IMR-90 (cell line): ENCODE data around the gene CDH22. TPM values are rescaled to one million over a fixed set of nuclear protein-coding genes. Genes with fewer than 3 reads are reported as not detected.

ENCODE experiments used
- ATAC-seq: fragments of 200-7000 bp; cut with Tn5 transposase; 2 replicates; pipeline ENCODE4 v1.9.1; 2020; ENCODE audit warnings: low read depth, mild to moderate bottlenecking, moderate library complexity
- BruUV-seq: library from RNA; stranded (reverse); fragments of 400-500 nt; replicated peaks from 2 replicates; lab custom pipeline; 2021; lab: Mats Ljungman, UMichigan
- CTCF ChIA-PET: fragments of 300-600 bp; formaldehyde crosslinking; extraction: SDS; loops from one replicate; lab custom pipeline; 2021; ENCODE audit warnings: antibody characterized with exemption; lab: Yijun Ruan, JAX
- POLR2A ChIA-PET: fragments of 300-600 bp; sonication (Branson Sonifier 250); formaldehyde crosslinking; loops from one replicate; lab custom pipeline; 2022; ENCODE audit warnings: antibody characterized with exemption; ENCODE audit not compliant: unreplicated experiment; lab: Charles Lee
- DNase-seq: peaks from one replicate; pipeline ENCODE4 v3.0.0; 2013
- H2AFZ ChIP-seq: replicated peaks from 2 replicates; pipeline ENCODE3; 2013; ENCODE audit warnings: low read length, mild to moderate bottlenecking; ENCODE audit not compliant: poor library complexity
- H2AK5ac ChIP-seq: 2 replicates; pipeline ENCODE4 v1.6.1; 2013; ENCODE audit warnings: low read depth, low read length, inconsistent platforms
- H2AK9ac ChIP-seq: replicated peaks from 2 replicates; pipeline ENCODE3; 2013; ENCODE audit warnings: mild to moderate bottlenecking, low read depth, low read length, moderate library complexity; ENCODE audit not compliant: poor library complexity
- H2BK120ac ChIP-seq: 2 replicates; pipeline ENCODE4 v1.6.1; 2013; ENCODE audit warnings: low read depth, low read length, inconsistent platforms
- H2BK15ac ChIP-seq: 3 replicates; pipeline ENCODE4 v1.6.1; 2013; ENCODE audit warnings: low read depth, low read length, inconsistent platforms
- H2BK20ac ChIP-seq: 2 replicates; pipeline ENCODE4 v1.6.1; 2013; ENCODE audit warnings: low read depth, mild to moderate bottlenecking, inconsistent platforms, low read length, moderate library complexity
- H2BK5ac ChIP-seq: 2 replicates; pipeline ENCODE4 v1.6.1; 2013; ENCODE audit warnings: mild to moderate bottlenecking, low read depth, low read length, inconsistent platforms; ENCODE audit not compliant: poor library complexity, severe bottlenecking
- H3K14ac ChIP-seq: replicated peaks from 2 replicates; pipeline ENCODE4 v1.6.1; 2013; ENCODE audit warnings: low read depth, low read length, inconsistent platforms
- H3K18ac ChIP-seq: 2 replicates; pipeline ENCODE4 v1.6.1; 2013; ENCODE audit warnings: low read depth, low read length, control low read depth
- H3K23ac ChIP-seq: 2 replicates; pipeline ENCODE4 v1.6.1; 2013; ENCODE audit warnings: low read depth, low read length, inconsistent platforms
- H3K27ac ChIP-seq: 2 replicates; pipeline ENCODE4 v1.5.1; 2013; ENCODE audit warnings: mild to moderate bottlenecking, control low read depth, low read length; ENCODE audit not compliant: insufficient read depth
- H3K27me3 ChIP-seq: 2 replicates; pipeline ENCODE4 v1.6.1; 2013; ENCODE audit warnings: low read length; ENCODE audit not compliant: control insufficient read depth, insufficient read depth
- H3K36me3 ChIP-seq: 2 replicates; pipeline ENCODE4 v1.6.1; 2013; ENCODE audit warnings: low read length, mixed read lengths; ENCODE audit not compliant: control insufficient read depth, insufficient read depth
- H3K4ac ChIP-seq: 2 replicates; pipeline ENCODE4 v1.6.1; 2013; ENCODE audit warnings: low read depth, low read length, inconsistent platforms
- H3K4me1 ChIP-seq: 2 replicates; pipeline ENCODE4 v1.6.1; 2013; ENCODE audit warnings: low read length, mixed read lengths; ENCODE audit not compliant: control insufficient read depth, insufficient read depth
- H3K4me2 ChIP-seq: 2 replicates; pipeline ENCODE4 v1.6.1; 2013; ENCODE audit warnings: low read depth, mild to moderate bottlenecking, control low read depth, low read length, moderate library complexity
- H3K4me3 ChIP-seq: 2 replicates; pipeline ENCODE4 v1.5.1; 2013; ENCODE audit warnings: low read depth, mild to moderate bottlenecking, control low read depth, low read length, moderate library complexity; ENCODE audit not compliant: insufficient read depth
- H3K56ac ChIP-seq: 2 replicates; pipeline ENCODE4 v1.6.1; 2013; ENCODE audit warnings: low read length, inconsistent platforms; ENCODE audit not compliant: insufficient read depth; ENCODE audit errors: extremely low read depth
- H3K79me1 ChIP-seq, 2 experiments: 2 replicates each; pipeline ENCODE4 v1.6.1; 2013; ENCODE audit warnings: low read length in 2 of 2, inconsistent platforms in 1 of 2, low read depth in 1 of 2
- H3K9ac ChIP-seq: 2 replicates; pipeline ENCODE4 v1.6.1; 2013; ENCODE audit warnings: low read depth, low read length, control low read depth
- H3K9me1 ChIP-seq: 2 replicates; pipeline ENCODE4 v1.6.1; 2013; ENCODE audit warnings: low read length, inconsistent platforms; ENCODE audit not compliant: insufficient read depth
- H3K9me3 ChIP-seq: 2 replicates; pipeline ENCODE4 v1.6.1; 2013; ENCODE audit warnings: low read length; ENCODE audit not compliant: control insufficient read depth, insufficient read depth
- H4K20me1 ChIP-seq: 2 replicates; pipeline ENCODE4 v1.6.1; 2013; ENCODE audit warnings: low read length, inconsistent platforms; ENCODE audit not compliant: insufficient read depth
- H4K5ac ChIP-seq: 2 replicates; pipeline ENCODE4 v1.6.1; 2013; ENCODE audit warnings: mild to moderate bottlenecking, low read depth, low read length, control low read depth
- H4K8ac ChIP-seq, 2 experiments: 2 replicates each; pipeline ENCODE4 v1.6.1; 2013; ENCODE audit warnings: low read depth in 2 of 2, low read length in 2 of 2, control low read depth in 1 of 2, inconsistent platforms in 1 of 2
- H4K91ac ChIP-seq: 2 replicates; pipeline ENCODE4 v1.6.1; 2013; ENCODE audit warnings: low read depth, low read length, inconsistent platforms; ENCODE audit not compliant: insufficient read depth
- BHLHE40 ChIP-seq: fragments of 150-350 bp; IDR thresholded peaks from 2 replicates; pipeline ENCODE4 v1.6.1; 2016; ENCODE audit warnings: mild to moderate bottlenecking, low read depth, low read length
- MAZ ChIP-seq: IDR thresholded peaks from 2 replicates; pipeline ENCODE4 v1.6.1; 2012; ENCODE audit warnings: low read depth, mild to moderate bottlenecking, low read length, improper control_type of control experiment, moderate library complexity, borderline replicate concordance
- MXI1 ChIP-seq: IDR thresholded peaks from 2 replicates; pipeline ENCODE4 v1.6.1; 2012; ENCODE audit warnings: low read depth, mild to moderate bottlenecking, low read length, moderate library complexity, borderline replicate concordance
- NFE2L2 ChIP-seq: fragments of 150-350 bp; IDR thresholded peaks from 2 replicates; pipeline ENCODE4 v1.6.1; 2016; ENCODE audit warnings: low read depth, mild to moderate bottlenecking, low read length
- SMC3 ChIP-seq: fragments of 150-350 bp; IDR thresholded peaks from 2 replicates; pipeline ENCODE4 v1.6.1; 2016; ENCODE audit warnings: low read depth, mild to moderate bottlenecking, antibody characterized with exemption, low read length, moderate library complexity
- WGBS, 2 experiments: methylation state at CpG; one replicate each; pipeline versions ENCODE4 v1.1.5 to v1.1.7; 2013; ENCODE audit warnings: missing lambda C conversion rate in 2 of 2; ENCODE audit not compliant: insufficient read length in 1 of 2; ENCODE audit errors: extremely low coverage in 2 of 2; 5-methylcytosine and 5-hydroxymethylcytosine counted together
- dilution Hi-C: fragments of 300-500 bp; cut with HindIII; formaldehyde crosslinking; loops from one replicate; pipeline ENCODE4 v1.14.3; 2018; ENCODE audit warnings: low sequenced_read_pairs; ENCODE audit not compliant: unreplicated experiment
- in situ Hi-C: fragments of 300-500 bp; cut with MboI; formaldehyde crosslinking; loops from 3 replicates; pipeline ENCODE4 v1.14.3; 2019; ENCODE audit warnings: low sequenced_read_pairs, inconsistent platforms, mixed read lengths
- intact Hi-C: fragments of 100-400 bp; cut with micrococcal nuclease; formaldehyde crosslinking; loops from 2 replicates; pipeline ENCODE4 v1.10.0; 2022
- polyA plus RNA-seq, 3 experiments: library from polyadenylated mRNA; depleted of rRNA; stranded (reverse); fragments of >200 nt; gene quantifications; 2 replicates each; pipeline ENCODE4 v1.2.3, GENCODE V29; 2012; ENCODE audit warnings: low replicate concordance in 1 of 3
- total RNA-seq: library from RNA; depleted of rRNA; stranded (reverse); fragments of >200 nt; gene quantifications from 2 replicates; pipeline ENCODE4 v1.2.3, GENCODE V29; 2012
- TF ChIP-seq, protein P1 (sequence below): conservative IDR thresholded peaks from 2 replicates; pipeline ENCODE4 v1.5.1; 2012; ENCODE audit warnings: mild to moderate bottlenecking, low read depth, low read length, improper control_type of control experiment

CDH22 gene
- total and polyA plus RNA-seq, 2 of the 4 experiments (the other 2 are of a cell fraction) = not detected

GRCh38 chr20:46237736-46238135, 70.6 kb downstream of the CDH22 start:
- dilution Hi-C loops = no loop called here
- no peak overlapping the region for H3K18ac ChIP-seq
- H3K56ac ChIP-seq = no peak overlapping the region
- H3K4ac ChIP-seq = no peak overlapping the region
- H2AFZ ChIP-seq = no peak overlapping the region
- H3K27ac ChIP-seq = no peak overlapping the region
- no peaks in the 10 kb centered on the region for H3K9me3 ChIP-seq
- no peak overlapping the region for H3K14ac ChIP-seq
- H2AK9ac ChIP-seq = no peak overlapping the region
- H3K27me3 ChIP-seq = peaks cover 4% of the 10 kb centered on the region
- no peak overlapping the region for H3K9ac ChIP-seq
- no peak overlapping the region for H2BK15ac ChIP-seq
- H2AK5ac ChIP-seq = no peak overlapping the region
- no TSS peak for BruUV-seq
- intact Hi-C loops = no loop called here
- no peak overlapping the region for H2BK5ac ChIP-seq
- H4K8ac ChIP-seq = no peak overlapping the region
- no peaks in the 10 kb centered on the region for H3K9me1 ChIP-seq
- H2BK20ac ChIP-seq = no peak overlapping the region
- ATAC-seq (no peak), DNase-seq (no peak)
- no peaks in the 10 kb centered on the region for H4K20me1 ChIP-seq
- H3K4me3 ChIP-seq = no peak overlapping the region
- WGBS, 2 experiments = no CpG with 5 or more reads among the region's 1 CpG
- TF ChIP-seq NFE2L2 = no peak
- no peak for TF ChIP-seq MXI1
- TF ChIP-seq SMC3 = no peak
- no peak for TF ChIP-seq MAZ
- TF ChIP-seq, protein P1, sequence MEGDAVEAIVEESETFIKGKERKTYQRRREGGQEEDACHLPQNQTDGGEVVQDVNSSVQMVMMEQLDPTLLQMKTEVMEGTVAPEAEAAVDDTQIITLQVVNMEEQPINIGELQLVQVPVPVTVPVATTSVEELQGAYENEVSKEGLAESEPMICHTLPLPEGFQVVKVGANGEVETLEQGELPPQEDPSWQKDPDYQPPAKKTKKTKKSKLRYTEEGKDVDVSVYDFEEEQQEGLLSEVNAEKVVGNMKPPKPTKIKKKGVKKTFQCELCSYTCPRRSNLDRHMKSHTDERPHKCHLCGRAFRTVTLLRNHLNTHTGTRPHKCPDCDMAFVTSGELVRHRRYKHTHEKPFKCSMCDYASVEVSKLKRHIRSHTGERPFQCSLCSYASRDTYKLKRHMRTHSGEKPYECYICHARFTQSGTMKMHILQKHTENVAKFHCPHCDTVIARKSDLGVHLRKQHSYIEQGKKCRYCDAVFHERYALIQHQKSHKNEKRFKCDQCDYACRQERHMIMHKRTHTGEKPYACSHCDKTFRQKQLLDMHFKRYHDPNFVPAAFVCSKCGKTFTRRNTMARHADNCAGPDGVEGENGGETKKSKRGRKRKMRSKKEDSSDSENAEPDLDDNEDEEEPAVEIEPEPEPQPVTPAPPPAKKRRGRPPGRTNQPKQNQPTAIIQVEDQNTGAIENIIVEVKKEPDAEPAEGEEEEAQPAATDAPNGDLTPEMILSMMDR = no peak
- no peak for TF ChIP-seq BHLHE40
- H3K4me1 ChIP-seq = no peaks in the 10 kb centered on the region
- H3K23ac ChIP-seq = no peak overlapping the region
- ChIA-PET POLR2A (no interaction called here), CTCF (interaction anchor here (0.6 kb wide), 1 partner anchor 13 kb away, joined by 3 read pairs; no protein-coding TSS in a partner anchor)
- H4K91ac ChIP-seq = no peak overlapping the region
- in situ Hi-C loops = no loop called here
- no peaks in the 10 kb centered on the region for H3K36me3 ChIP-seq
- H3K79me1 ChIP-seq = no peaks in the 10 kb centered on the region
- H2BK120ac ChIP-seq = no peak overlapping the region
- no peak overlapping the region for H4K5ac ChIP-seq
- H3K4me2 ChIP-seq = no peak overlapping the region
